ENCODE results near the gene SNED1.

DNA sequence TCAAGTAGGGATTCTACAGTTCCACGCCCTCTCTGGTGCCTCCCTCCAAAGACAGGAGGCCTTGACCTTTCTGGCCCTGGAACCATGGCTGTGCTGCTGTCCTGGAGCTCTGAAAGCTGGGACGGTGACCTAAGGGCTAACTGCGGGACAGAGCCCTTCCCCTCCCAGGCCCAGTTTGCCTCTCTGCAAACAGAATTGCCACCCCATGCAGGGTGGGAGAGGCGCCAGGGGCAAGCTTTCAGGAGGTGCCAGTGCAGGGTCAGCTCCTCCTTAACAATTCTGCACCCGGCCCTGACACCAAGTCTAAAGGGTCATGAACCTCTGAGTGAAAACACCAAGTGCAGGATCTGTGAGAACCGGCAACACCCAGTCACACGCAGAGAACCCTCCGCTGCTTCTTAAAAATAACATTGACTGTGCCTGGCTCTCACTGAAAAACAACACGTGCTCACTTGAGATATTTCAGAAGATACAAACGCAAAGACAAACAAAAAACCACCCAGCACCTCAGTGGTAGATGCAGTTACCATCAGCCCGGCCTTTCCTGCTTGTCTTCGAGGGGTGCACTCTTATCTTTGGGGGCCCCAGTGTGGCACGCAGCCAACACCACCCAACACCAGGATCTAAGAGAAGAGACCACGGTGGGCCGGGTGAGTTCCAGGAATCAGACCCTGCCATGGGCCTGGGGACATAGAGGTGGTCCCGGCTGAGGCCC lies 1.1 kb upstream of the SNED1 start:
- TF ChIP-seq EZH2phosphoT487 (IDR thresholded peaks at IDR 0.05; ENCODE audit: insufficient read depth, low read depth) (no peak), EZH2 (IDR thresholded peaks at IDR 0.05; ENCODE audit: insufficient read depth, poor library complexity, severe bottlenecking) (no peak)

Measured in GM23248 (cell line).